Fibroblast of lung (primary cell): ENCODE results near the gene RNGTT. TPM values are rescaled to one million over a fixed set of nuclear protein-coding genes. Genes with fewer than 3 reads are reported as not detected.

Experiments
- DNase-seq, 2 donors: peaks; one replicate each; pipeline versions ENCODE4 v3.0.0 to v3.0.0-alpha.2; 2010; ENCODE audit warnings: low read depth in 2 of 2
- H2AFZ ChIP-seq: 2 replicates; pipeline ENCODE4 v1.5.1; 2012; ENCODE audit warnings: low read length, control low read depth, inconsistent platforms
- H3K27ac ChIP-seq: 2 replicates; pipeline ENCODE4 v1.5.1; 2011; ENCODE audit warnings: low read length, control low read depth; ENCODE audit not compliant: insufficient read depth
- H3K27me3 ChIP-seq: 2 replicates; pipeline ENCODE4 v1.5.1; 2011; ENCODE audit warnings: mild to moderate bottlenecking, low read length; ENCODE audit not compliant: control insufficient read depth, insufficient read depth
- H3K36me3 ChIP-seq: 2 replicates; pipeline ENCODE4 v1.5.1; 2011; ENCODE audit warnings: low read length; ENCODE audit not compliant: control insufficient read depth, insufficient read depth
- H3K4me1 ChIP-seq: 2 replicates; pipeline ENCODE4 v1.5.1; 2011; ENCODE audit warnings: low read length; ENCODE audit not compliant: control insufficient read depth, insufficient read depth; ENCODE audit errors: extremely low read depth
- H3K4me2 ChIP-seq: 2 replicates; pipeline ENCODE4 v1.5.1; 2011; ENCODE audit warnings: low read length, control low read depth; ENCODE audit not compliant: insufficient read depth; ENCODE audit errors: extremely low read depth
- H3K4me3 ChIP-seq, 4 experiments: fragments of 200-600 bp in 1 of 4; sonication (generic) in 1 of 4; replicated peaks in 1 of 4; 2 replicates each; pipeline ENCODE4 v1.5.1; 2011 to 2016; ENCODE audit warnings: low read length in 4 of 4, low read depth in 3 of 4, mild to moderate bottlenecking in 3 of 4, control low read depth in 2 of 4, inconsistent platforms in 1 of 4, mixed read lengths in 1 of 4; ENCODE audit not compliant: insufficient read depth in 1 of 4; ENCODE audit errors: control extremely low read depth in 1 of 4
- H3K79me2 ChIP-seq: 2 replicates; pipeline ENCODE4 v1.5.1; 2012; ENCODE audit warnings: mild to moderate bottlenecking, low read length, inconsistent platforms; ENCODE audit not compliant: control insufficient read depth, insufficient read depth
- H3K9ac ChIP-seq: 2 replicates; pipeline ENCODE4 v1.5.1; 2011; ENCODE audit warnings: mild to moderate bottlenecking, low read length, control low read depth; ENCODE audit not compliant: insufficient read depth
- H3K9me3 ChIP-seq: 2 replicates; pipeline ENCODE4 v1.5.1; 2012; ENCODE audit warnings: low read depth, low read length; ENCODE audit not compliant: control insufficient read depth, insufficient read depth
- H4K20me1 ChIP-seq: 2 replicates; pipeline ENCODE4 v1.5.1; 2011; ENCODE audit warnings: low read length; ENCODE audit not compliant: control insufficient read depth, insufficient read depth; ENCODE audit errors: extremely low read depth
- CTCF ChIP-seq, 2 donors: IDR thresholded peaks in 1 of 2; conservative IDR thresholded peaks in 1 of 2; 1 replicate in 1 of 2; 2 replicates in 1 of 2; pipeline ENCODE4 v1.5.1; 2011 to 2012; ENCODE audit warnings: low read length in 2 of 2, control low read depth in 1 of 2, inconsistent platforms in 1 of 2, low read depth in 1 of 2, mild to moderate bottlenecking in 1 of 2
- EZH2 ChIP-seq: IDR thresholded peaks from 2 replicates; pipeline ENCODE4 v1.5.1; 2012; ENCODE audit warnings: low read length, control low read depth, mild to moderate bottlenecking; ENCODE audit errors: missing control alignments
- polyA plus RNA-seq, 2 donors: library from polyadenylated mRNA; depleted of rRNA in 1 of 2; stranded (reverse) in 1 of 2; unstranded in 1 of 2; fragments of >200 nt; gene quantifications; 2 replicates each; pipeline ENCODE4 v1.2.1, GENCODE V29; 2011 to 2012; ENCODE audit warnings: missing spikeins in 1 of 2
- total RNA-seq: library from RNA; depleted of rRNA; stranded (reverse); fragments of >200 nt; gene quantifications from 2 replicates; pipeline ENCODE4 v1.2.1, GENCODE V29; 2014

The RNGTT gene
- total and polyA plus RNA-seq, 2 donors (not counting 1 experiment from before 2014, with no cell fraction given), result 10.7 to 12.7 TPM

GRCh38 chr6:88577461-88577860, 386.0 kb downstream of the RNGTT start:
- H3K9ac ChIP-seq, result no peak overlapping the region
- no peaks in the 10 kb centered on the region for H3K4me1 ChIP-seq
- no peaks in the 10 kb centered on the region for H4K20me1 ChIP-seq
- H3K27me3 ChIP-seq, result no peaks in the 10 kb centered on the region
- H3K36me3 ChIP-seq, result no peaks in the 10 kb centered on the region
- no peak overlapping the region for H3K4me3 ChIP-seq
- no peak for DNase-seq
- H3K79me2 ChIP-seq, result no peaks in the 10 kb centered on the region
- no peak overlapping the region for H2AFZ ChIP-seq
- H3K27ac ChIP-seq, result no peak overlapping the region
- no peaks in the 10 kb centered on the region for H3K9me3 ChIP-seq
- H3K4me2 ChIP-seq, result no peak overlapping the region
- TF ChIP-seq CTCF (conservative IDR thresholded peaks at IDR 0.05 in 1 of 2, IDR thresholded peaks at IDR 0.05 in 1 of 2; ENCODE audit: low read depth in 1 of 2, low read length in 2 of 2) (no peak), EZH2 (no peak)

DNA sequence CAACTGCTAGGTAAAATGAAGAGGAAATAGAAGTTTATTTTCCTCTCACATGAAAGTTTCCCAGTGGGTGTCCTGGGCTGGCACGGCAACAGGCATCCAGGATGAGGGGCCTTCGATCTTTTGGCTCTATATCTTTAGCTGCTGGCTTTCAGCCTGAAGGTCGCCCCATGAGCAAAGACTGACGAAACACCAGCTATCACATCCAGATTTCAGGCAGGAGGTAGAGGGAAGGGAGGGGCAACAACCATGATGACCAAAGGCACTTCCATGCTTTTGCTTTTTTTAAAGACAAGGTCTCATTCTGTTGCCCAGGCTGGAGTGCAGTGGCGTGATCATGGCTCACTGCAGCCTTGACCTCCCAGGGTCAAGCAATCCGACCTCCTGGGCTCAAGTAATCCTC, 387.9 kb downstream of the RNGTT start:
- no peak for DNase-seq
- Histone ChIP-seq H3K27me3 (no peaks in the 10 kb centered on the region), H3K36me3 (no peaks in the 10 kb centered on the region), H3K4me2 (no peak overlapping the region), H3K9ac (no peak overlapping the region), H3K4me3 (no peak overlapping the region), H3K79me2 (no peaks in the 10 kb centered on the region), H3K4me1 (no peaks in the 10 kb centered on the region), H3K9me3 (no peaks in the 10 kb centered on the region), H3K27ac (no peak overlapping the region), H4K20me1 (no peaks in the 10 kb centered on the region), H2AFZ (no peak overlapping the region)
- TF ChIP-seq CTCF (conservative IDR thresholded peaks at IDR 0.05 in 1 of 2, IDR thresholded peaks at IDR 0.05 in 1 of 2; ENCODE audit: low read depth in 1 of 2, low read length in 2 of 2), result no peak
- TF ChIP-seq EZH2, result no peak

DNA sequence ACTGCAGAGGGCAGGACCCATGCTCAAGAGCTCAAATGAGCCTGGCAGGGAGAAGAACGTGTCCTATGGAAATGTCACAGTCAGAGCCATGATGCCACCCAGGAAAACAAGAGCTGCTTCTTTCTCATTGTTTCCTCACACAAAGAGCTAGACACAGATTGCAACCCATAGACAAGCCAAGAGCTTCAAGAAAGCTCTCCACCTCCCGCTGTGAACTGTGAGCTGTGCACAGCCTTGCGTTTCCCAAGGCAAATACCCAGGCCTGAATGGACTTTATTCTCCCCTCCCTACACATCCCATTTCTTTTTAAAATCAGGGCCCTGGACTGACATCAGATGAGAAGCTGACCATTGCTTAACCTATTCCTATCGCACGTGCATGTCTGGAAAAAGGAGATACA, 388.8 kb downstream of the RNGTT start:
- no peak for DNase-seq
- Histone ChIP-seq H3K4me3 (no peak overlapping the region), H3K4me1 (no peaks in the 10 kb centered on the region), H4K20me1 (no peaks in the 10 kb centered on the region), H3K27ac (no peak overlapping the region), H3K36me3 (no peaks in the 10 kb centered on the region), H3K9me3 (no peaks in the 10 kb centered on the region), H3K79me2 (no peaks in the 10 kb centered on the region), H3K9ac (no peak overlapping the region), H2AFZ (no peak overlapping the region), H3K27me3 (no peaks in the 10 kb centered on the region), H3K4me2 (no peak overlapping the region)
- no peak for TF ChIP-seq EZH2
- TF ChIP-seq CTCF (conservative IDR thresholded peaks at IDR 0.05 in 1 of 2, IDR thresholded peaks at IDR 0.05 in 1 of 2; ENCODE audit: low read depth in 1 of 2, low read length in 2 of 2), result no peak
